Neural cell (in vitro differentiated cells): ENCODE measurements around the gene AXIN1. TPM values are rescaled to one million over a fixed set of nuclear protein-coding genes. Genes with fewer than 3 reads are reported as not detected.

Experiments used
- H2AFZ ChIP-seq: fragments of 200-600, 300-800 bp; sonication (generic), shearing (Covaris generic); 2 replicates; pipeline ENCODE4 v1.6.0; 2014; ENCODE audit warnings: low read depth, mild to moderate bottlenecking, antibody characterized with exemption, low read length, moderate library complexity
- H3F3A ChIP-seq: fragments of 200-600 bp; shearing (Covaris generic); 2 replicates; pipeline ENCODE4 v1.6.1; 2016; ENCODE audit warnings: mild to moderate bottlenecking, moderate library complexity, mixed read lengths, antibody characterized with exemption, low read length; ENCODE audit not compliant: insufficient read depth, poor library complexity, severe bottlenecking
- H3K27ac ChIP-seq: fragments of 200-600, 300-800 bp; sonication (generic), shearing (Covaris generic); 2 replicates; pipeline ENCODE4 v1.5.1; 2014; ENCODE audit warnings: mild to moderate bottlenecking, low read length, moderate library complexity
- H3K27me3 ChIP-seq: fragments of 300-800, 200-600 bp; sonication (generic), shearing (Covaris generic); 2 replicates; pipeline ENCODE4 v1.6.0; 2014; ENCODE audit warnings: mild to moderate bottlenecking, low read depth, low read length, moderate library complexity; ENCODE audit not compliant: insufficient read depth
- H3K36me3 ChIP-seq: fragments of 300-800, 200-600 bp; sonication (generic), shearing (Covaris generic); 2 replicates; pipeline ENCODE4 v1.5.1; 2014; ENCODE audit warnings: mild to moderate bottlenecking, antibody characterized with exemption, low read length, moderate library complexity; ENCODE audit not compliant: insufficient read depth
- H3K4me2 ChIP-seq: fragments of 300-800, 200-600 bp; sonication (generic), shearing (Covaris generic); 2 replicates; pipeline ENCODE4 v1.6.0; 2014; ENCODE audit warnings: mild to moderate bottlenecking, low read length
- H3K4me3 ChIP-seq: fragments of 300-800, 200-600 bp; sonication (generic), shearing (Covaris generic); 2 replicates; pipeline ENCODE4 v1.5.1; 2014; ENCODE audit warnings: mild to moderate bottlenecking, low read length, moderate library complexity
- H3K79me2 ChIP-seq: fragments of 200-600 bp; shearing (Covaris generic); replicated peaks from 2 replicates; pipeline ENCODE4 v1.6.0; 2014; ENCODE audit warnings: mild to moderate bottlenecking, low read length, moderate library complexity; ENCODE audit not compliant: insufficient read depth
- H3K9ac ChIP-seq: fragments of 300-800, 200-600 bp; sonication (generic), shearing (Covaris generic); 2 replicates; pipeline ENCODE4 v1.6.1; 2016; ENCODE audit warnings: mild to moderate bottlenecking, low read length, mixed read lengths
- H3K9me2 ChIP-seq: fragments of 200-600 bp; shearing (Covaris generic); 2 replicates; pipeline ENCODE4 v1.6.1; 2016; ENCODE audit warnings: mild to moderate bottlenecking, low read length, mixed read lengths; ENCODE audit not compliant: insufficient read depth
- H3K9me3 ChIP-seq: fragments of 200-600, 300-800 bp; sonication (generic), shearing (Covaris generic); 2 replicates; pipeline ENCODE4 v1.6.1; 2016; ENCODE audit warnings: mild to moderate bottlenecking, mixed run types, low read length, moderate library complexity, mixed read lengths
- H4K20me1 ChIP-seq: fragments of 200-600 bp; shearing (Covaris generic); 2 replicates; pipeline ENCODE4 v1.6.1; 2016; ENCODE audit warnings: mild to moderate bottlenecking, mixed run types; ENCODE audit not compliant: insufficient read depth
- CTCF ChIP-seq: fragments of 450-650 bp; IDR thresholded peaks from 2 replicates; pipeline ENCODE4 v1.5.1; 2014; ENCODE audit warnings: antibody characterized with exemption, mild to moderate bottlenecking, moderate library complexity; ENCODE audit not compliant: poor library complexity, severe bottlenecking
- EP300 ChIP-seq: fragments of 450-650 bp; conservative IDR thresholded peaks from 2 replicates; pipeline ENCODE4 v1.6.1; 2014; ENCODE audit warnings: antibody characterized with exemption, mild to moderate bottlenecking, moderate library complexity; ENCODE audit not compliant: poor library complexity, severe bottlenecking
- EZH2 ChIP-seq: fragments of 200-600, 300-800 bp; shearing (Covaris generic), sonication (generic); IDR thresholded peaks from 2 replicates; pipeline ENCODE4 v1.6.1; 2014; ENCODE audit warnings: antibody characterized with exemption, low read length, borderline replicate concordance, mild to moderate bottlenecking; ENCODE audit not compliant: insufficient read depth, poor library complexity, severe bottlenecking
- MXI1 ChIP-seq: fragments of 450-650 bp; conservative IDR thresholded peaks from 2 replicates; pipeline ENCODE4 v1.6.1; 2014; ENCODE audit warnings: antibody characterized with exemption, mild to moderate bottlenecking; ENCODE audit not compliant: poor library complexity, severe bottlenecking
- POLR2AphosphoS5 ChIP-seq: IDR thresholded peaks from 2 replicates; pipeline ENCODE4 v1.6.1; 2012
- RAD21 ChIP-seq: fragments of 450-650 bp; conservative IDR thresholded peaks from 2 replicates; pipeline ENCODE4 v1.6.1; 2014; ENCODE audit warnings: antibody characterized with exemption, mild to moderate bottlenecking, moderate library complexity
- SMC3 ChIP-seq: fragments of 450-650 bp; conservative IDR thresholded peaks from 2 replicates; pipeline ENCODE4 v1.6.1; 2014; ENCODE audit warnings: antibody characterized with exemption, mild to moderate bottlenecking, moderate library complexity; ENCODE audit not compliant: poor library complexity
- TAF1 ChIP-seq: IDR thresholded peaks from 2 replicates; pipeline ENCODE4 v1.6.1; 2012; ENCODE audit warnings: low read depth
- polyA plus RNA-seq: library from polyadenylated mRNA; depleted of rRNA; stranded (reverse); fragments of >200 nt; gene quantifications from 2 replicates; pipeline ENCODE4 v1.2.3, GENCODE V29; 2014
- TF ChIP-seq, protein P1 (sequence below): IDR thresholded peaks from 2 replicates; pipeline ENCODE4 v1.6.1; 2012; ENCODE audit warnings: borderline replicate concordance

Gene AXIN1
- polyA plus RNA-seq, 1 donor from 2014 or later: 30.5 TPM

GRCh38 chr16:270381-271255 is 81.9 kb downstream of the AXIN1 start:
- TF ChIP-seq CTCF (no peak), EP300 (no peak), EZH2 (no peak), SMC3 (no peak), TAF1 (no peak), POLR2AphosphoS5 (no peak), MXI1 (no peak), RAD21 (no peak)
- TF ChIP-seq, protein P1, sequence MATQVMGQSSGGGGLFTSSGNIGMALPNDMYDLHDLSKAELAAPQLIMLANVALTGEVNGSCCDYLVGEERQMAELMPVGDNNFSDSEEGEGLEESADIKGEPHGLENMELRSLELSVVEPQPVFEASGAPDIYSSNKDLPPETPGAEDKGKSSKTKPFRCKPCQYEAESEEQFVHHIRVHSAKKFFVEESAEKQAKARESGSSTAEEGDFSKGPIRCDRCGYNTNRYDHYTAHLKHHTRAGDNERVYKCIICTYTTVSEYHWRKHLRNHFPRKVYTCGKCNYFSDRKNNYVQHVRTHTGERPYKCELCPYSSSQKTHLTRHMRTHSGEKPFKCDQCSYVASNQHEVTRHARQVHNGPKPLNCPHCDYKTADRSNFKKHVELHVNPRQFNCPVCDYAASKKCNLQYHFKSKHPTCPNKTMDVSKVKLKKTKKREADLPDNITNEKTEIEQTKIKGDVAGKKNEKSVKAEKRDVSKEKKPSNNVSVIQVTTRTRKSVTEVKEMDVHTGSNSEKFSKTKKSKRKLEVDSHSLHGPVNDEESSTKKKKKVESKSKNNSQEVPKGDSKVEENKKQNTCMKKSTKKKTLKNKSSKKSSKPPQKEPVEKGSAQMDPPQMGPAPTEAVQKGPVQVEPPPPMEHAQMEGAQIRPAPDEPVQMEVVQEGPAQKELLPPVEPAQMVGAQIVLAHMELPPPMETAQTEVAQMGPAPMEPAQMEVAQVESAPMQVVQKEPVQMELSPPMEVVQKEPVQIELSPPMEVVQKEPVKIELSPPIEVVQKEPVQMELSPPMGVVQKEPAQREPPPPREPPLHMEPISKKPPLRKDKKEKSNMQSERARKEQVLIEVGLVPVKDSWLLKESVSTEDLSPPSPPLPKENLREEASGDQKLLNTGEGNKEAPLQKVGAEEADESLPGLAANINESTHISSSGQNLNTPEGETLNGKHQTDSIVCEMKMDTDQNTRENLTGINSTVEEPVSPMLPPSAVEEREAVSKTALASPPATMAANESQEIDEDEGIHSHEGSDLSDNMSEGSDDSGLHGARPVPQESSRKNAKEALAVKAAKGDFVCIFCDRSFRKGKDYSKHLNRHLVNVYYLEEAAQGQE: no peak
- H3K27ac ChIP-seq: no peak overlapping the region
- no peak overlapping the region for H3K4me3 ChIP-seq
- H2AFZ ChIP-seq: no peak overlapping the region
- peaks cover 13% of the 10 kb centered on the region for H3K27me3 ChIP-seq
- no peak overlapping the region for H3K4me2 ChIP-seq
- no peaks in the 10 kb centered on the region for H3K79me2 ChIP-seq
- H3F3A ChIP-seq: no peaks in the 10 kb centered on the region
- H4K20me1 ChIP-seq: no peaks in the 10 kb centered on the region
- H3K9me2 ChIP-seq: no peaks in the 10 kb centered on the region
- no peaks in the 10 kb centered on the region for H3K36me3 ChIP-seq
- H3K9ac ChIP-seq: no peak overlapping the region
- H3K9me3 ChIP-seq: no peaks in the 10 kb centered on the region

DNA sequence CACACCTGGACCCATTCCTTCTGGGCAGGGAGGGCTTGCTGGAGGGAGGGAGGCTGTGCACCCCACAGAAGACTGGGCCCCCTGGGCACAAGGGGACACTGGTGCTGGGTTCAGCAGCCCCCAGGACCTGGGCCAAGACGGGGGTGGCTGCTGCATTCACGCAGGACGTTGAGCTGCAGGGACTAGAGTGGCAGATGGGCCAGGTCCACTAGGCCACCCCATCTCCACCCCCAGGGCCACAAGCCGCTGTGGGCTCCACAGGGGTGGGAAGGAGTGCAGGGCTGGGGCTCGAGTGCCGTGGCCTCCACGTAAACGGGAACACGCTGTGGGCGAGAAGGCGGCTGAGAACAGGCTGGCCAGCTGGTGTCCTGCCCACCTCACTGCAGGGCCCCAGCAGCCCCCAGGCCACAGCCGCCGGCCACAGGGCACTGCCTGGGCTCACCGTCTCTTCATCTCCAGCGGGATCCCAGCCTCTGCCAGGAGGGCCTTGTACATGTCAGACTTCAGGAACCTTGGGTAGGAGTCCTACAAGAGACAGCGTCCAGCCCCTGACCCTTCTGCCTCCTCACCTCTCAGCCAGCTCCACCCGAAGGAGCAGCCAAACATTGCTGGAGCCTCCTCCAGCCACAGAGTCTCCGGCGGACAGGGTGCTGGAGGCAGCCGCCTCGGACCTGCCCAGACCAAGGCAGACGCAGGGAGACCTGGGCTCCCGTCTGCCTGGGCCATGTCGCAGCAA is 83.3 kb downstream of the AXIN1 start:
- H3K27ac ChIP-seq: no peak overlapping the region
- no peaks in the 10 kb centered on the region for H3K9me3 ChIP-seq
- no peaks in the 10 kb centered on the region for H4K20me1 ChIP-seq
- no peaks in the 10 kb centered on the region for H3F3A ChIP-seq
- no peaks in the 10 kb centered on the region for H3K79me2 ChIP-seq
- no peak overlapping the region for H3K4me3 ChIP-seq
- H3K9ac ChIP-seq: no peak overlapping the region
- H3K36me3 ChIP-seq: no peaks in the 10 kb centered on the region
- no peaks in the 10 kb centered on the region for H3K9me2 ChIP-seq
- peaks cover 1% of the 10 kb centered on the region for H3K27me3 ChIP-seq
- no peak overlapping the region for H2AFZ ChIP-seq
- no peak overlapping the region for H3K4me2 ChIP-seq
- no peak for TF ChIP-seq RAD21
- no peak for TF ChIP-seq CTCF
- no peak for TF ChIP-seq POLR2AphosphoS5
- TF ChIP-seq, protein P1: no peak
- TF ChIP-seq SMC3: no peak
- no peak for TF ChIP-seq EP300
- TF ChIP-seq TAF1: no peak
